HG02973 (cell line): ENCODE results near the gene ANKRD16.
"Not testable (repeated sequence)": the region's sequence is repeated elsewhere in the genome, so short reads cannot be mapped to it uniquely, and the experiment has no call there.

Source experiments
- ATAC-seq: cut with Tn5 transposase; IDR thresholded peaks from one replicate; pipeline ENCODE4 v1.9.1; 2021; ENCODE audit warnings: moderate library complexity; ENCODE audit not compliant: unreplicated experiment

ANKRD16 gene

DNA sequence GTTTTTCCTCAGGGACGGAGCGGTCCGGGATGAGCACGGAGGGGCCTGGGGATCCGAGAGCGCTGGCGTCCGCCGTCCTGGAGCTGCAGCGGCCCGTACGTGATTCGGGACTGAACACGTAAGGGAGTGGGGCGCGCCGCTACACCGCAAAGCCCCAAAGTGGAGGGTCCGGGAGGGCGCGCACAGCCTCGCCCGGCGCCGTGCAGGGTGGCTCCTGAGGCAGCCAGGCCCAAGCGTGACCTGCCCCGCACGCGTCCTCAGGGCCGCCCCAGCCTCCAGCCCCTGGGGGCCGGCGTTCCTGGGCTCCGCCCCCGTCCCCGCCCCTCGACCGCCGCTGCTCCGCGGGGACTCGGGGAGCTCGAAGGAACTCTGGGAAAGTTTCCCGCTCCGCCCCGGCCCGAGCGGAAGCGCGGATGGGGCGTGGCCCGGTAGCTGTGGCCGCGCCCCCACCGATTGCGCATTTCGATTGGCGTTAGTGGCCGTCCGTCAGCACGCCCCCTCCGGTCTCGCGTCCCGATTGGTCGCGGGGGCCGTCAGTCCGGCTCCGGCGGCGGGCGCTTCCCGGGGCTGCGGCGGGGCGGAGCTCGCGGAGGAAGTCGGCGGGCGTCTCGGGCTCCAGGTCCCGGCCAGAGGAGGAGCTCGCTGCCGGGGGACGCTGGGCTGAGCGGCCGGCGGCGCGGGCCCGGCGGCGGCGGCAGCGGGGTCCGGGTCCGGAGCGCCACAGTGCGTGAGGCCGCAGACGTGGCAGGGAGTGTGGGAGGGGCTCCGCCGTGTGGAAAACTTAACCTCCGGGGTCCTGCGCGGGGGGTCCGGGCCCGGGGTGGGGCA is at the start of gene ANKRD16, which contains the start of gene FBH1:
Gene ANKRD16 (minus strand): TSS at position 270 of the 828 bp plus-strand sequence. CDS start 539 bp downstream, outside the sequence.
Gene FBH1 (plus strand): TSS at position 620 of the 828 bp plus-strand sequence. CDS start 103 bp downstream, at position 723.
- peak; percentile 81 for ATAC-seq

DNA sequence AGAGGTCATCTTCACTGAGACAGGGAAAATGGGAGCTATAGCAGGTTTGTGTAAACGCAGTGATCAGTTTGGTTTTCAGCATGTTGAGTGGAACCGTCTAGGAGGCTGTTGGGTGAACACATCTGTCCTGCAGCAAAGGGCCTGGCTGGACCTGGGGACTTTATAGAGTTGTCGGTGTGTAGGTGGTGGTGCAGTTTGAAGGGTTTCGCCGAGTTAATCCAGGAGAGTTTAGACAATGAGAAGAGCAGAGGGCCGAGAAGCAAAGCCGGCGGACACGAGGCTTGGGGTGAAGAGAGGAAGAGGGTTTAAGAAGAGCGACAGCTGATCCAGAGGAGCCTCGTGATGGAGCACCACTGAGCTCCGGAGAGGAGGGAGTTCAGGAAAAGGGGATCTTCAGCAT is 48.6 kb upstream of the ANKRD16 start:
- no peak for ATAC-seq

DNA sequence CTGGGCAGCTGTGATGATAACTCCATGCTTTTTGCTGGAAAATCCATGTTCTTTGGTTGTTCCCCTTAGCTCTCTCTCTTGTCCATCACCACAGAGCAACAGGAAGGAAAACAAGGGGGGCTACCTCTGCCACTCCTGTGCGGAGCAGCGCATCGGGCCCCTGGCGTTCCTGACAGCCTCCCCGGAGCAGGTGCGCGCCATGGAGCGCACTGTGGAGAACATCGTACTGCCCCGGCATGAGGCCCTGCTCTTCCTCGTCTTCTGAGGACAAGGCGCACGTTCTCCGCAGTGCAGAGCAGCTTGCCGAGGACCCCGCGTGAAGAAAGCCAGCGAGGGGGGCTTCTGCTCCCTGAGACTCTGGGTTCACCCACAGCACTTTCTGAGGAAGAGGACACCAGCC is 47.3 kb upstream of the ANKRD16 start:
- no peak for ATAC-seq

DNA sequence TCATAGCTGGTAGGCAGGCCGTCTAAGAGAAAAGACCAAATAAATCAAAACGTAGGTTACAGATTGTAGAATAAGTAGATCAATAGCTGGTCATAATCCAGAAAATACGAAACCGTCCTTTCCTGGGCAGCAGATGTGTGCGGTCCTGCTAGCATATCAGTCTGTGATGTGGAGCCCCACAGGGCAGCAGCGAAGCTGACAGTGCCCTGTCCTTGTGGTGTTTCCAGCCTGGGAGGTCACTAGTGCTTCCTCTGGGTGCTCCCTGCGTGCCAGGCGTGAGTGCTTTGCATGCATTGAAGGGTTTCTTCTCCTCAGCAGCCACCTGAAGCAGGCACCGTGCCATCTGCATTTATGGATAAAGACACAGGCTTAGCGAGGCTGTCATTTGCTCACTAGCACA is 45.9 kb upstream of the ANKRD16 start:
- ATAC-seq = no peak

DNA sequence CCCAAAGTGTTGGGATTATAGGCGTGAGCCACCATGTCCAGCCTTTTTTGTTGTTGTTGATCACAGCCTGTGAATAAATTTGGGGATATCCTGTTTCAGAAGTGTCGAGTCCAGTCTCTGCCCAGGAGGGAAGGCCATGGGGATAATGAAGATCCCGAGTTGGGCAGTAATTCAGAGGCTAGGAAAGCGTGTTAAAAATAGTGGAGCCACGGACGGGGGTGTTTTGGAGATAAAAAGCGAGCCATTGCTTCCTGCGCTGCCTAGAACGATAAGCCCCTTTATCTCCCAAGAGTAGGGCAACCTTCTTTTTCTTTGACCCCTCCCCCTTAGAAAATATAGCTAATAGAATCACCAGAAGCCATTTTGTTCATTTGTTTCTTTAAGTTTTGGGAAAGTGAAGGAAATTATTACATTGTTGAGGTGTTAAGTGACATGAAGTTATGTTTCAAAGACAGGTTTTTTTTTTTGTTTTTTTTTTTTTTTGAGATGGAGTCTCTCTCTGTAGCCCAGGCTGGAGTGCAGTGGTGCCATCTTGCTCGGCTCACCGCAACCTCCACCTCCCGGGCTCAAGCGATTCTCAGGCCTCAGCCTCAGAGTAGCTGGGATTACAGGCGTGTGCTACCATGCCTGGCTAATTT is 44.3 kb upstream of the ANKRD16 start:
- no peak for ATAC-seq

DNA sequence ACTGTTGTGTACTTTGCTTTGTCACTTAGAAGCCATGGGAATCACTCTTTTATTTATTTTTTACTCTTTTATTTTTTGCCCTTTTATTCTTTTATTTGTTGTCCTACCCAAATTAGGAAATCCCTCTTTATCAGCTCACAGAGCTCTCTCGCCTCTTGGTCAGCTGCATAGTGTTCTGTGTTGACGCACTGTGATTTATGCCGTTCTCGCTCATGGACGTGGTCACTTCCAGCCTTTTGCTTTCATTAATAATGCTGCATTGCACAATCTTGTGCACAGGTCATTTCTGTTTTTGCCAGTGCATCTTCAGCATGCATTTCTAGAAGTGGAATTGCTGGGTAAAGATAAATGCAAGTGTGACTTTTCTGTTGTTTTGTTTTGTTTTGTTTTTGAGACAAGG is 42.7 kb upstream of the ANKRD16 start:
- no peak for ATAC-seq

DNA sequence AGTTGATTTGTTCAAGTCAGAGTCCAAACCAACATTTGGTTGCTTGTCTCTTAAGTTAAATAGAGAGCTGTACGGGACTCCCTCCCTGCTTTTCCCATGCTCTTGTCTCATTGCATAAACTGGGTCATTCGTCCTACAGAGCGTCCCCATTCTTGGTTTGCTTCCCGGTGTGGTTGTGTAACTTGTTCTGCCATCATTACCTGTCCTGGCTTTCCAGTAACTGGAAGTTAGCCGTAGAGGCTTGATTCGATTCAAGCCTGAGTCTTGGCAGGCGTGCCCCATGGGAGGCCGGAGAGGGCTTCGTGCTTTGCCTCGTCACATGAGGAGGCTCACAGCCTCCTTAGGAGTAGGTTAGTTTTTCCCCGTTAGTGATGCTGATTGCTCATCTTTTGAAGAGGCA is 40.6 kb upstream of the ANKRD16 start:
- no peak for ATAC-seq

DNA sequence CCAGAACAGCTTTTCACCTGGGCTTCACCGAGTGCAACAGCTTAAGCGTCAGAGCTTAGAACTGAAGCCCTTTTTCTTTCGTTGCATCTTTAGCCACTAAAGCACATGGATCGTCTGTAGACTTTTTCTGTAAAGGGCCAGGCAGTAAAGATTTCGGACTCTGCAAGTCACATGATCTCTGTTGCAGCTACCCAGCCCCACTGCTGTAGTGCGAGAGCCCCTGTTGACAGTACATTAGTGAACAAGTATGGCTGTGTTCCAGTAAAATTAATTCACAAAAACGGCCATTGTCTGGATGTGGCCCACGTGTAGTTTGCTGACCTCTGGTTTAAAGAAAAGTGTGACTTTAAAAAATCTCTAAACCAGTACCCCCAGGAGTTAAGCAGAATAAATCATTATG is 39.7 kb upstream of the ANKRD16 start:
- no peak for ATAC-seq

DNA sequence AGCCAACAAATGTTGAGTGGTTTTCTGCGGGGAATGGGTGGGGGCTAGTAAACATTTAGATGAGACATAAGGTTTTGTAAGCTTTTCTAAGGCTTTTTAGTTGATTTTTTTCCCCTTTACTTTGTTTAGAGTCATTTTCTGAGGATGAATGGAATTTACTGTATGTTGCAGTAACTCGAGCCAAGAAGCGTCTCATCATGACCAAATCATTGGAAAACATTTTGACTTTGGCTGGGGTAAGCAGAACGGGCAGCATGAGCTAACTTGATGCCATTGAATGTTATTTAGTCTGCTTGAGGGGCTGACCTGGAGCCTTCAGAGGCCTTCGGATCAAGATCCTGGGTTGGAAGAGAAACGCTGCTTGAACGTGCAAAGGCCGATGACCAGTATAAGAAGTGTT is 37.6 kb upstream of the ANKRD16 start:
- ATAC-seq = no peak

DNA sequence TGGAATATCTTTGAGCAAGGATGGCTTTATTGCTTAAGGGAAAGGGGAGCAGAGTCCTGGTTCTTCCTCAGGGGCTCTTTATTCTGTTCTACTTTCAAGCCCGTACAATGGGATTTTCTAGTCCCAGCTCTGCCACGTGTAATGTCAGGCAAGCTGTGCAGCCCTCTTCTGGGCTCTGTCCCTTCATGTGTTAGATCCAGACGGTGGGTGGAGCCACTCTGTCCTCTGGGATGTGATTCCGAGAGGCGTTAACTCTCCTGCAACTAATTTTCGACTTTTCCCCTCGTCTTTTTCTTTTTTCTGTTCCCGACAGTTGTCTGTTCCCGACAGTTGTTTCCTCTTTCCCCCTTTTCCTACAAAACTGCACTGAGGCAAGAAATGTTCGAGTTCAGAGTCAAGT is 35.2 kb upstream of the ANKRD16 start:
- no peak for ATAC-seq

DNA sequence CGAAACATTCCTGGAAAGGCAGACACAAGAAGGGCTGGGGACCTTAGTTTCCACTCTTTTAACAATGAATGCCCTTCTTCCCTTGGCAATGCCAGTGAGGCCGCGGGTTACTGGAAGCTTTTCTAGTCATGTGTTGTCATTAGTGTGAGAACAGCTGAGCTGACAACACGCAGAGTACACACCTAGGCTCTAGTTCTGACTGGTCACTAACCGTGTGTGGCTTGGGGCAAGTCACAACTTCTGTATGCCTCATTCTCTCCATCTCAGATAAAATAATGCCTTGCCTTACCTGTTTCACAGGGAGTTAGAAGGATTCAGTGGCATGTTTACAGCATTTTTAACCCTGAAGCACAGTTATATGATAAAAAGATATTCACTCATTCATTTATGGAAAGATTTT is 32.1 kb upstream of the ANKRD16 start:
- ATAC-seq = no peak

DNA sequence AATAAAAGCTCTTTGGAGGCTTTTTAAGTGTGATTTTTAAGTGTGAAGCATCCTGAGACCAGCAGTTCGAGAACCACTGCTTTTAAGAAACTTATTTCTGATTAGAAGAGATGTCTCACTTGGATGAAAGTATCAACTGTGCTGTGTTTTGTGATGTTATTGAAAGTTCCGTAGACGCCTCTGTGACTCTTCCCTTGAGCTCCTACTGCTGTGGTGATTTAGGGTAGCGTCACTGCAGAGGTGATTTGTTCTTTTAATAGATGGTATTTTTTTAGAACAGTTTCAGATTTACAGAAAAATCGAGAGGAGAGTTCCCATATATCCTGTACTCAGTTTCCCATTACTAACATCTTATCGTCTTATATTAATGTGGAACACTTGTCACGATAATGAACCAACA is 29.9 kb upstream of the ANKRD16 start:
- no peak for ATAC-seq

DNA sequence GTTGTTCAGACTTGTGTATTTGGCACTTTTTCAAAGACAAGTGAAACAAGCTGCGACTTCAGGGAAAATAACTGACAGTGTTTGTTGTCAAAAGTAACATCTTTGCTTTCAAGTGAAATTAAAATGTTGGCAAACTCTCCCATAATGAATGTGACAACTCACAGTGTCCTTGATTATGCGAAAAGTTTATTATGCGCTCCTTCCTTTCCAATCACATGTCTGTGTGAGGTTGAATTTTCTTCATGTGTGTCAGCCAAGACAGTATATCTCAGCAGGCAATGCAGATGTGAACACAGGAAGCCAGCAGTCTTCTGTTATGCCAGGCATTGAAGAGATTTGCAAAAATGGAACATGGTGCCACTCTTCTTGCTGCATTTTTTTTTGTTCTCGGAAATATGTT is 29.1 kb upstream of the ANKRD16 start:
- no peak for ATAC-seq

DNA sequence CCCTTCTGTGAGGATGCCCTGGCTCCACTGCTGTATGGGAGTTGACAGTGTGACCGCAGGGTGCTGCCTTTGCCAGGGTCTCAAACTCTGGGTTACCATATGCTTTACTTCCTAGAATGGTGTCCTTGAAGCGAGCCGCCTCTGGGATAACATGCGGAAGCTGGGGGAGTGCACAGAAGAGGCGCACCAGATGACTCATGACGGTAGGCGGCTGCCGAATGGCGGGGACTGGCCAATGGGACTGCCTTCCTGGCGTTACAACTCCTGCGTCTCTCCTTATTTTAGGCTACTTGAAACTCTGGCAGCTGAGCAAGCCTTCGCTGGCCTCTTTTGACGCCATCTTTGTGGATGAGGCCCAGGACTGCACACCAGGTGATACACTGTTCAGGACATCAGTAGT is 27.6 kb upstream of the ANKRD16 start:
- ATAC-seq = no peak

DNA sequence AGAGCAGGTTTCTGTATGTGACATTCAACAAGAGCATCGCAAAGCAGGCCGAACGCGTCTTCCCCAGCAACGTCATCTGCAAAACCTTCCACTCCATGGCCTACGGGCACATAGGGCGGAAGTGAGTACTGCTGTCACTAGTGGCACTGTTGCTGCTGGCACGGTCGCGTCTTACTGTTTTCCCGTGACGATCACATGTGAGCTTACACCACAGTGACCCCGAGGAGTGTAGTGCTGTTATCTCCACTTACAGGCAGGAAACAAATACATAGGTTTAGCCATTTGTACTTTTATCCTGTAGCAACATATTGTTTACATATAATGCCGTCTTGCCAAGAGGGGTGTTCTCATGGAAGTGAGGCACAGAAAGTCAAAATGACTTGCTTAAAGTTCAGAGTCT is 25.8 kb upstream of the ANKRD16 start:
- ATAC-seq = no peak

DNA sequence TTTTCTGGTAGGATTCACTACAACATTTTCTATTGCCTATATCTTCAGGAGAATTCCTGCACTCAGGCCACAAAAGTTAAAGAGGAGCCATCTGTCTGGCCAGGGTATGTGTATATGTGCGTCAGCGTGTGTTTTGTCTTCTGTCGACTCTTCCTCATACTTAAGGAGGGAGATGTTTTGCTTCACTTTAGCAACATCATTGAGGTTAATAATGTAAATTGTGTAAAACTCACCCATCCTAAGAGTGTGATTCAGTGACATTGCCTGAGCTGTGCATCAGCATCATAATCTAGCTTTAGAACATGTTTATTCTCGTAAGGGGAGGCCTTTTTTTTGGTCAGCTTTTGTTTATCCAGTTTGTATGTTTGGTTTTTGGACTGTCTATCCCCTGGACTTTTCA is 24.0 kb upstream of the ANKRD16 start:
- no peak for ATAC-seq

DNA sequence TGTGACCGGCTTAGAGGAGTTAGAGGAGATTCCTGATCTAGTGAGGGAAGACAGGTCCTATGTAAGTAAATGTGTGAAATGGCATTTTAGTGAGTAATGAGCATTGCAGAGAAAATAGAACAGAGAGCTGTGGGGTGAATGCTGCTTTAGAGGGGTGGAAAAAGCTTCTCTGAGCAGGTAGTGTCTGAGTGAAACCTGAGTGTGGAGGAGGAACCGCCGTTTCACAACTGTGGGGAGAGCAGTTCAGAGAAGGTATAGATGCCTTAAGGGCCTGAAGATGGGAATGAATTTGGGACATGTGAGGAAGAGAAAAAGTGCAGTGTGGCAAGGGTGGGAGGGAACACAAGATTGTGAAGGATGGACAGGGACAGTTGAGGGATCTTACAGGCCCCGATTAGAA is 22.0 kb upstream of the ANKRD16 start:
- ATAC-seq = no peak

DNA sequence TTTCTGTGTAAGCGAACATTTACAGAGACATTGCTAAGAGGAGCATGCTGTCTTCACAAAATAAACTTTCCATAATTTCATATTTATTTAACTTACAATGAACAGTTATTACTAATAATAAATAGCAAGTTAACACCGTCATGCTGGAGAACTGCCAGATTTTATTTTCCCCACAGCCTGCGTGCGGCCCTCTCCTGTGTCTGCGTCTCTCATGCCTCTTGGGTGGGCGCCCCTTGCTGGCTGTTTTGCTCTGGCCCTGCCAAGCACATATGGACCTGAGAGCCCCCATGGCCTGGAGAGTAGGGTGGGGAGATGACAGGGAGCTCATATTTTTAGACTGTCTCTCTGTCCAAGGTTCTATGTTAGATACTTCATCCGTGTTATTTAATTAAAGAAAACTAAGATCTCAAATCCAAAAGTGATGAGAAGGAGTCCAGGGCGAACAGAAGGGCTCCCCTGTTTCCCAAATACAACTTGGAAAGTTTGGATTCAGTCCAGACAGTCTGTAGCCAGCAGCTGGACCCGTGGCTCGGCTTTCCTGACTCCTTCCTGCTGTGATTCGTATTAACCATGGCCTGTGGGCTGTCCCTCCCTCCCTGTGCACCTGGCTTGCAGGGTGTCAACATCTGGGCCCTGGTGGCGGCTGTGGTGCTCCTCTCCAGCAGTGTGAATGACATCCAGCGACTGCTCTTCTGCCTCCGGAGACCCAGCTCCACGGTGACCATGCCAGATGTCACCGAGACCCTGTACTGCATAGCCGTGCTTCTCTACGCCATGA is 20.8 kb upstream of the ANKRD16 start:
- no peak for ATAC-seq

DNA sequence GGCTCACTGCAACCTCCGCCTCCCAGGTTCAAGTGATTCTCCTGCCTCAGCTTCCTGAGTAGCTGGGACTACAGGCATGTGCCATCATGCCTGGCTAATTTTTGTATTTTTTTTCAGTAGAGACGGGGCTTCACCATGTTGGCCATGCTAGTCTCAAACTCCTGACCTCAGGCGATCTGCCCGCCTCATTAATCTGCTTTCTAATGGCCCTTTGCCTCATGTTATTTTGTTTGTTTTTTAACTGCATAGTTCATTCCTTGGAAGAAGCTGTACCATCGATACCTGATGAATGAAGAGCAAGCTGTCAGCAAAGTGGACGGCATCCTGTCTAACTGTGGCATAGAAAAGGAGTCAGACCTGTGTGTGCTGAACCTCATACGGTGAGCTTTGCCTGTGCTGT is 19.0 kb upstream of the ANKRD16 start:
- ATAC-seq = not testable (repeated sequence)

DNA sequence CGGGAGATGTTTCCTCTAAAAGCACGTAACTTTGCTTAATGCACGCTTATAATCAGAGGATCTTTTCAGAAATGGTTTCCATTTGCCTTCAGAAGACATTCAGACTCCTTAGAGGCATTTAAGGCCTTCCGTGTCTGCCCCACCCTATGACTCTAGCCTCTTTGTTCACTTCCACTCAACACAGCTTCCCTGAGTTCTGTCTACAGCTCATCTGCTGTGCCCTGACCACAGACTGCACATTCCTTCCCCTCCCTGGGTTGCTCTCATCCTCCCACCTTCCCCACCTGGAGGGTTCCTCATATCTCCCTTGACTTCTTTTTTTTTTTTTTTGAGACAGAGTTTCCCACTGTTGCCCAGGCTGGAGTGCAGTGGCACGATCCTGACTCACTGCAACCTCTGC is 17.0 kb upstream of the ANKRD16 start:
- ATAC-seq = no peak

DNA sequence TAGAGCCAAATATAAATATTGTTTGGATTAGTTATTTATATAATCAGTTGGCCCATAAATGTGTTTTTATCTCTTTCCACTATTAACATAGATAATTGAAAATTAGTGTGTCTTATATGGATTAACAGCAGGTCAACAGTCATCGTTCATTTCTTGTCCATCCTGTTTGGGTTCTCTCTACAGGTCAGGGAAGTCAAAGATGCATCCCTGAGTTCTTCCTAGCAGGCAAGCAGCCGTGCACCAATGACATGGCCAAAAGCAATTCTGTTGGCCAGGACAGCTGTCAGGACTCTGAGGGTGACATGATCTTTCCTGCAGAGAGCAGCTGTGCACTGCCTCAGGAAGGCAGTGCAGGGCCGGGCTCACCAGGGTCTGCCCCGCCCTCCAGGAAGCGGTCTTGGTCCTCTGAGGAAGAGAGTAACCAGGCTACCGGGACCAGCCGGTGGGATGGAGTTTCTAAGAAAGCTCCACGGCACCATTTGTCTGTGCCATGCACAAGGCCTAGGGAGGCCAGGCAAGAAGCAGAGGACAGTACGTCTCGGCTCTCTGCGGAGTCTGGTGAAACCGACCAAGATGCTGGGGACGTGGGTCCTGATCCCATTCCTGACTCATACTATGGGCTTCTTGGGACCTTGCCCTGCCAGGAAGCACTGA is 16.3 kb upstream of the ANKRD16 start:
- ATAC-seq = no peak
